GM23338 (cell line): ENCODE measurements around the gene STAP2.

Experiments used
- CREB1 ChIP-seq: fragments of 250-450 bp; sonication (Bioruptor Pico); IDR thresholded peaks from 2 replicates; pipeline ENCODE4 v1.5.0; 2020; ENCODE audit warnings: low read depth, mild to moderate bottlenecking, moderate library complexity
- EZH2 ChIP-seq: fragments of 200-600 bp; sonication (generic); IDR thresholded peaks from one replicate; pipeline ENCODE4 v1.8.0; 2017; ENCODE audit warnings: antibody characterized with exemption, mild to moderate bottlenecking, low read depth; ENCODE audit not compliant: unreplicated experiment
- TF ChIP-seq, protein P1 (sequence below), 2 experiments: fragments of 200-600 bp in 1 of 2; sonication (generic) in 1 of 2; conservative IDR thresholded peaks; 2 replicates each; pipeline versions ENCODE4 v1.5.1 to v1.6.1; 2016 to 2017; ENCODE audit warnings: antibody characterized with exemption in 2 of 2, low read depth in 2 of 2, mild to moderate bottlenecking in 2 of 2, moderate library complexity in 1 of 2
- TF ChIP-seq, protein P2 (sequence below): IDR thresholded peaks from one replicate; pipeline ENCODE4 v1.6.1; 2018; ENCODE audit warnings: antibody characterized with exemption; ENCODE audit not compliant: unreplicated experiment

GRCh38 chr19:4284176-4284958, 54.3 kb downstream of the STAP2 start:
- TF ChIP-seq EZH2 (no peak), CREB1 (no peak)
- TF ChIP-seq, protein P1, sequence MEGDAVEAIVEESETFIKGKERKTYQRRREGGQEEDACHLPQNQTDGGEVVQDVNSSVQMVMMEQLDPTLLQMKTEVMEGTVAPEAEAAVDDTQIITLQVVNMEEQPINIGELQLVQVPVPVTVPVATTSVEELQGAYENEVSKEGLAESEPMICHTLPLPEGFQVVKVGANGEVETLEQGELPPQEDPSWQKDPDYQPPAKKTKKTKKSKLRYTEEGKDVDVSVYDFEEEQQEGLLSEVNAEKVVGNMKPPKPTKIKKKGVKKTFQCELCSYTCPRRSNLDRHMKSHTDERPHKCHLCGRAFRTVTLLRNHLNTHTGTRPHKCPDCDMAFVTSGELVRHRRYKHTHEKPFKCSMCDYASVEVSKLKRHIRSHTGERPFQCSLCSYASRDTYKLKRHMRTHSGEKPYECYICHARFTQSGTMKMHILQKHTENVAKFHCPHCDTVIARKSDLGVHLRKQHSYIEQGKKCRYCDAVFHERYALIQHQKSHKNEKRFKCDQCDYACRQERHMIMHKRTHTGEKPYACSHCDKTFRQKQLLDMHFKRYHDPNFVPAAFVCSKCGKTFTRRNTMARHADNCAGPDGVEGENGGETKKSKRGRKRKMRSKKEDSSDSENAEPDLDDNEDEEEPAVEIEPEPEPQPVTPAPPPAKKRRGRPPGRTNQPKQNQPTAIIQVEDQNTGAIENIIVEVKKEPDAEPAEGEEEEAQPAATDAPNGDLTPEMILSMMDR (conservative IDR thresholded peaks at IDR 0.05; ENCODE audit: low read depth in 2 of 2) = no peak
- TF ChIP-seq, protein P2, sequence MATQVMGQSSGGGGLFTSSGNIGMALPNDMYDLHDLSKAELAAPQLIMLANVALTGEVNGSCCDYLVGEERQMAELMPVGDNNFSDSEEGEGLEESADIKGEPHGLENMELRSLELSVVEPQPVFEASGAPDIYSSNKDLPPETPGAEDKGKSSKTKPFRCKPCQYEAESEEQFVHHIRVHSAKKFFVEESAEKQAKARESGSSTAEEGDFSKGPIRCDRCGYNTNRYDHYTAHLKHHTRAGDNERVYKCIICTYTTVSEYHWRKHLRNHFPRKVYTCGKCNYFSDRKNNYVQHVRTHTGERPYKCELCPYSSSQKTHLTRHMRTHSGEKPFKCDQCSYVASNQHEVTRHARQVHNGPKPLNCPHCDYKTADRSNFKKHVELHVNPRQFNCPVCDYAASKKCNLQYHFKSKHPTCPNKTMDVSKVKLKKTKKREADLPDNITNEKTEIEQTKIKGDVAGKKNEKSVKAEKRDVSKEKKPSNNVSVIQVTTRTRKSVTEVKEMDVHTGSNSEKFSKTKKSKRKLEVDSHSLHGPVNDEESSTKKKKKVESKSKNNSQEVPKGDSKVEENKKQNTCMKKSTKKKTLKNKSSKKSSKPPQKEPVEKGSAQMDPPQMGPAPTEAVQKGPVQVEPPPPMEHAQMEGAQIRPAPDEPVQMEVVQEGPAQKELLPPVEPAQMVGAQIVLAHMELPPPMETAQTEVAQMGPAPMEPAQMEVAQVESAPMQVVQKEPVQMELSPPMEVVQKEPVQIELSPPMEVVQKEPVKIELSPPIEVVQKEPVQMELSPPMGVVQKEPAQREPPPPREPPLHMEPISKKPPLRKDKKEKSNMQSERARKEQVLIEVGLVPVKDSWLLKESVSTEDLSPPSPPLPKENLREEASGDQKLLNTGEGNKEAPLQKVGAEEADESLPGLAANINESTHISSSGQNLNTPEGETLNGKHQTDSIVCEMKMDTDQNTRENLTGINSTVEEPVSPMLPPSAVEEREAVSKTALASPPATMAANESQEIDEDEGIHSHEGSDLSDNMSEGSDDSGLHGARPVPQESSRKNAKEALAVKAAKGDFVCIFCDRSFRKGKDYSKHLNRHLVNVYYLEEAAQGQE = no peak
